ENCODE measurements around the gene ZNF792. TPM values are rescaled to one million over a fixed set of nuclear protein-coding genes. Genes with fewer than 3 reads are reported as not detected.

ZNF792 gene
- total RNA-seq, 1 experiment from 2014 or later: 15.4 TPM

GRCh38 chr19:35011737-35012682 lies 48.0 kb upstream of the ZNF792 start:
- POLR2A ChIA-PET (ENCODE audit: low non-redundant PET): interaction anchor here (0.6 kb wide), 1 partner anchor 130 kb away, joined by 3 read pairs; no protein-coding TSS in a partner anchor
- H3K4me3 ChIP-seq (ENCODE audit: low read depth, low read length, poor library complexity, severe bottlenecking): no peak overlapping the region
- H3K27ac ChIP-seq (ENCODE audit: low read depth, low read length, poor library complexity, severe bottlenecking): no peak overlapping the region
- DNase-seq (ENCODE audit: low spot score): no peak
- intact Hi-C loops (cut with micrococcal nuclease; ENCODE audit: unreplicated experiment): loop anchor here (1.0 to 10.0 kb wide), 2 partner anchors 39 to 177 kb away; no protein-coding TSS in a partner anchor
- BruUV-seq (replicated peaks): no TSS peak
- CTCF ChIA-PET: interaction anchor here (0.7 kb wide), 1 partner anchor 1203 kb away, joined by 3 read pairs; the partner anchor contains the start of gene ZNF146
- H3K9me3 ChIP-seq (ENCODE audit: low read depth, low read length, poor library complexity, severe bottlenecking): no peaks in the 10 kb centered on the region
- H3K36me3 ChIP-seq (ENCODE audit: insufficient read depth, low read length, poor library complexity, severe bottlenecking): peaks cover 64% of the 10 kb centered on the region
- no peaks in the 10 kb centered on the region for H3K4me1 ChIP-seq (ENCODE audit: insufficient read depth, low read length, poor library complexity, severe bottlenecking)
- H3K27me3 ChIP-seq (replicated peaks; ENCODE audit: insufficient read depth, low read depth, low read length, poor library complexity): no peaks in the 10 kb centered on the region
- TF ChIP-seq EZH2 (IDR thresholded peaks at IDR 0.05; ENCODE audit: borderline replicate concordance, low read depth, low read length, poor library complexity, severe bottlenecking): no peak
- TF ChIP-seq, protein P1, sequence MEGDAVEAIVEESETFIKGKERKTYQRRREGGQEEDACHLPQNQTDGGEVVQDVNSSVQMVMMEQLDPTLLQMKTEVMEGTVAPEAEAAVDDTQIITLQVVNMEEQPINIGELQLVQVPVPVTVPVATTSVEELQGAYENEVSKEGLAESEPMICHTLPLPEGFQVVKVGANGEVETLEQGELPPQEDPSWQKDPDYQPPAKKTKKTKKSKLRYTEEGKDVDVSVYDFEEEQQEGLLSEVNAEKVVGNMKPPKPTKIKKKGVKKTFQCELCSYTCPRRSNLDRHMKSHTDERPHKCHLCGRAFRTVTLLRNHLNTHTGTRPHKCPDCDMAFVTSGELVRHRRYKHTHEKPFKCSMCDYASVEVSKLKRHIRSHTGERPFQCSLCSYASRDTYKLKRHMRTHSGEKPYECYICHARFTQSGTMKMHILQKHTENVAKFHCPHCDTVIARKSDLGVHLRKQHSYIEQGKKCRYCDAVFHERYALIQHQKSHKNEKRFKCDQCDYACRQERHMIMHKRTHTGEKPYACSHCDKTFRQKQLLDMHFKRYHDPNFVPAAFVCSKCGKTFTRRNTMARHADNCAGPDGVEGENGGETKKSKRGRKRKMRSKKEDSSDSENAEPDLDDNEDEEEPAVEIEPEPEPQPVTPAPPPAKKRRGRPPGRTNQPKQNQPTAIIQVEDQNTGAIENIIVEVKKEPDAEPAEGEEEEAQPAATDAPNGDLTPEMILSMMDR (conservative IDR thresholded peaks at IDR 0.05; ENCODE audit: low read depth, low read length): no peak

DNA sequence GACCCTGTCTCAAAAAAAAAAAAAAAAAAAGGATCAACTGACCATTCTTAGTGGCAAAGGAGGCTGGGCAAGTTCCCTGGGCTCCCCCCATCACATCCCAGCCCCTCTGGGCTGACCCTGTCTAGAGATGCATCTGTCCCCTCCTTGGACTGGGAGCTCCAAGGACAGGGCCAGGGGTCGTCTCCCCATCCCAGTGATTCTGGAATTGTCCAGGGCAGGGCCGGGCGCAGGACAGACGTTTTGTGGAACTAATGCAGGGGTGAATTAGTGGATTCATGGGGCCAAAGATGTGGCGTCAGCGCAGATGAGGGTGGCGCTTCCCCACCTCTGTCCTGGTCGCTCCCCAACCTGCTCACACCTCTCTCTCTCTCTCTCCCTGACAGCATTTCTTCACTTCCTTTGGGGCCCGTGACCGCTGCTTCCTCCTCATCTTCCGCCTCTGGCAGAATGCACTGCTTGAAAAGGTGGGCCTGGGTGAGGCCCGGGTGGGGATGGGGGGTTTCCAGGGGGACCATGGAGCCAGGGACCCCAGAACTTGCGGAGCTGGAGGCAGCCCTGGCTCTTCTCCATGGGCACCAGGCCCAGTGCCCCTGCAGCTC lies 47.2 kb upstream of the ZNF792 start:
- Histone ChIP-seq H3K36me3 (ENCODE audit: insufficient read depth, low read length, poor library complexity, severe bottlenecking) (peaks cover 67% of the 10 kb centered on the region), H3K4me3 (ENCODE audit: low read depth, low read length, poor library complexity, severe bottlenecking) (no peak overlapping the region), H3K4me1 (ENCODE audit: insufficient read depth, low read length, poor library complexity, severe bottlenecking) (no peaks in the 10 kb centered on the region), H3K9me3 (ENCODE audit: low read depth, low read length, poor library complexity, severe bottlenecking) (no peaks in the 10 kb centered on the region), H3K27me3 (replicated peaks; ENCODE audit: insufficient read depth, low read depth, low read length, poor library complexity) (no peaks in the 10 kb centered on the region), H3K27ac (ENCODE audit: low read depth, low read length, poor library complexity, severe bottlenecking) (no peak overlapping the region)
- ChIA-PET CTCF (no interaction called here), POLR2A (ENCODE audit: low non-redundant PET) (no interaction called here)
- DNase-seq (ENCODE audit: low spot score): no peak
- intact Hi-C loops (cut with micrococcal nuclease; ENCODE audit: unreplicated experiment): loop anchor here (10.0 kb wide), 1 partner anchor 176 kb away; no protein-coding TSS in a partner anchor
- no TSS peak for BruUV-seq (replicated peaks)
- TF ChIP-seq, protein P1 (conservative IDR thresholded peaks at IDR 0.05; ENCODE audit: low read depth, low read length): no peak
- no peak for TF ChIP-seq EZH2 (IDR thresholded peaks at IDR 0.05; ENCODE audit: borderline replicate concordance, low read depth, low read length, poor library complexity, severe bottlenecking)

DNA sequence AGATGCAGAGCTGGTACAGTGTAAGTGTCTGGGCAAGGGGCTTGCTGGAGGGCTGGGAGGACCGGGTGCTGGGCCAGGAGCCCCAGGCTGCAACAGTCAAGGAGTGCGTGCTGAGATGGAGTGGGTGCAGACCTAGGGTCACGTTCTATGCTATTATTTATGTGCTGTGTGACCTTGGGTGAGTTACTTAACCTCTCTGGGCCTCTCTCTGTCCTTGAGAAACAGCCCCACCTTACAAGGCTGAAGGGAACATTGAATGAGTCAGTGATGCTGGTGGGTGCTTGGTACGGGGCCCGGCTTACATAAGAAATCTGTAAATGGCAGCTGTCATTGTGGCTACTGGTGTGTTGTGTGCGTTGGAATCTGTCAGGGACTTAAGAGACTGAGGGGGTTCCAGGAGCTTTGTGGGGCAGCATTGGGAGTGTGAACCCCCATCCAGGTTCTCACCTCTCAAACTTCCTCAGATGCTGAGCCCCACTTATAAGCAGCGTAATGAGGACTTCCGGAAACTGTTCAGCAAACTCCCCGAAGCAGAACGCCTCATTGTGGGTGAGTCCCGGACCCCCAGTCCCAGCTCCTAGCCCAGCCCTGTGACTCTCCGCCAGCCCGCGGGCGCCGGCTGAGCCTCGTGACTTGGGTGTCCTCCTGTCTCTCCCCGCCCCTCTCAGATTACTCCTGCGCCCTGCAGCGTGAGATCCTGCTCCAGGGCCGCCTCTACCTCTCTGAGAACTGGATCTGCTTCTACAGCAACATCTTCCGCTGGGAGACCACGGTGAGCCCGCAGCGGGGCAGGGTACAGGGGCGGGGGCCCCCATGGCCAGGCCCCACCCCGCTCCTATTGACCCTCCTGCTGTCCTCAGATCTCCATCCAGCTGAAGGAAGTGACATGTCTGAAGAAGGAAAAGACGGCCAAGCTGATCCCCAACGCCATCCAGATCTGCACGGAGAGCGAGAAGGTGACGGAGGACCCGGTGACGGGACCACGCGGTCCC lies 45.7 kb upstream of the ZNF792 start:
- intact Hi-C loops (cut with micrococcal nuclease; ENCODE audit: unreplicated experiment): loop anchor here (10.0 kb wide), 1 partner anchor 175 kb away; no protein-coding TSS in a partner anchor
- ChIA-PET CTCF (no interaction called here), POLR2A (ENCODE audit: low non-redundant PET) (no interaction called here)
- Histone ChIP-seq H3K4me3 (ENCODE audit: low read depth, low read length, poor library complexity, severe bottlenecking) (no peak overlapping the region), H3K36me3 (ENCODE audit: insufficient read depth, low read length, poor library complexity, severe bottlenecking) (peaks cover 59% of the 10 kb centered on the region), H3K27ac (ENCODE audit: low read depth, low read length, poor library complexity, severe bottlenecking) (no peak overlapping the region), H3K27me3 (replicated peaks; ENCODE audit: insufficient read depth, low read depth, low read length, poor library complexity) (no peaks in the 10 kb centered on the region), H3K9me3 (ENCODE audit: low read depth, low read length, poor library complexity, severe bottlenecking) (no peaks in the 10 kb centered on the region), H3K4me1 (ENCODE audit: insufficient read depth, low read length, poor library complexity, severe bottlenecking) (no peaks in the 10 kb centered on the region)
- TF ChIP-seq EZH2 (IDR thresholded peaks at IDR 0.05; ENCODE audit: borderline replicate concordance, low read depth, low read length, poor library complexity, severe bottlenecking): no peak
- TF ChIP-seq, protein P1 (conservative IDR thresholded peaks at IDR 0.05; ENCODE audit: low read depth, low read length): no peak
- no TSS peak for BruUV-seq (replicated peaks)
- DNase-seq (ENCODE audit: low spot score): no peak

Data from A673 (cell line).